Measurements from ENCODE around the gene RHBDF1.

The RHBDF1 gene

GRCh38 chr16:74747-75334 is 2.4 kb upstream of the RHBDF1 start:
- ATAC-seq (ENCODE audit: low read depth) (no peak), DNase-seq (ENCODE audit: low spot score) (no peak)
- Histone ChIP-seq H3K4me1 (ENCODE audit: insufficient read depth, poor library complexity, severe bottlenecking) (peaks cover 24% of the 10 kb centered on the region), H3K27me3 (ENCODE audit: insufficient read depth, poor library complexity, severe bottlenecking) (no peaks in the 10 kb centered on the region), H3K4me3 (ENCODE audit: severe bottlenecking) (no peak overlapping the region), H3K9me3 (ENCODE audit: severe bottlenecking) (no peaks in the 10 kb centered on the region), H3K36me3 (ENCODE audit: low read depth) (peaks cover 6% of the 10 kb centered on the region), H3K27ac (ENCODE audit: poor library complexity, severe bottlenecking) (peak overlapping the region; percentile 88)
- TF ChIP-seq CTCF (IDR thresholded peaks at IDR 0.05; ENCODE audit: poor library complexity, severe bottlenecking), result no peak

- no peak for TF ChIP-seq CTCF (IDR thresholded peaks at IDR 0.05; ENCODE audit: poor library complexity, severe bottlenecking)
- H3K27me3 ChIP-seq (ENCODE audit: insufficient read depth, poor library complexity, severe bottlenecking), result no peaks in the 10 kb centered on the region
- H3K4me3 ChIP-seq (ENCODE audit: severe bottlenecking), result no peak overlapping the region
- DNase-seq (ENCODE audit: low spot score) (no peak), ATAC-seq (ENCODE audit: low read depth) (no peak)
- peaks cover 24% of the 10 kb centered on the region for H3K4me1 ChIP-seq (ENCODE audit: insufficient read depth, poor library complexity, severe bottlenecking)
- no peaks in the 10 kb centered on the region for H3K9me3 ChIP-seq (ENCODE audit: severe bottlenecking)
- H3K36me3 ChIP-seq (ENCODE audit: low read depth), result no peaks in the 10 kb centered on the region; the same call in 1 of the 2 replicates
- H3K27ac ChIP-seq (ENCODE audit: poor library complexity, severe bottlenecking), result peak overlapping the region; percentile 81
These were observed 1.8 kb upstream of the RHBDF1 start for GRCh38 chr16:74051-74746.

GRCh38 chr16:71540-72401 is 660 bp downstream of the RHBDF1 start:
- Histone ChIP-seq H3K27me3 (ENCODE audit: insufficient read depth, poor library complexity, severe bottlenecking) (no peaks in the 10 kb centered on the region), H3K27ac (ENCODE audit: poor library complexity, severe bottlenecking) (peak overlapping the region; percentile 81), H3K4me1 (ENCODE audit: insufficient read depth, poor library complexity, severe bottlenecking) (peaks cover 17% of the 10 kb centered on the region), H3K36me3 (ENCODE audit: low read depth) (no peaks in the 10 kb centered on the region), H3K4me3 (ENCODE audit: severe bottlenecking) (peak overlapping the region; percentile 57), H3K9me3 (ENCODE audit: severe bottlenecking) (no peaks in the 10 kb centered on the region)
- DNase-seq (ENCODE audit: low spot score) (peak; percentile 96), ATAC-seq (ENCODE audit: low read depth) (peak; percentile 81)
- TF ChIP-seq CTCF (IDR thresholded peaks at IDR 0.05; ENCODE audit: poor library complexity, severe bottlenecking), result no peak

- no peaks in the 10 kb centered on the region for H3K27me3 ChIP-seq (ENCODE audit: insufficient read depth, poor library complexity, severe bottlenecking)
- H3K4me1 ChIP-seq (ENCODE audit: insufficient read depth, poor library complexity, severe bottlenecking), result peaks cover 11% of the 10 kb centered on the region
- no peak for DNase-seq (ENCODE audit: low spot score)
- no peak for TF ChIP-seq CTCF (IDR thresholded peaks at IDR 0.05; ENCODE audit: poor library complexity, severe bottlenecking)
- peak overlapping the region; percentile 57 for H3K4me3 ChIP-seq (ENCODE audit: severe bottlenecking)
- ATAC-seq (ENCODE audit: low read depth), result no peak
- no peaks in the 10 kb centered on the region for H3K9me3 ChIP-seq (ENCODE audit: severe bottlenecking)
- peak overlapping the region; percentile 81 for H3K27ac ChIP-seq (ENCODE audit: poor library complexity, severe bottlenecking)
- H3K36me3 ChIP-seq (ENCODE audit: low read depth), result no peaks in the 10 kb centered on the region
These were observed 1.3 kb downstream of the RHBDF1 start for GRCh38 chr16:71210-71539.

Measured in RWPE2 (cell line).